ENCODE data around the gene EZH2.

DNA sequence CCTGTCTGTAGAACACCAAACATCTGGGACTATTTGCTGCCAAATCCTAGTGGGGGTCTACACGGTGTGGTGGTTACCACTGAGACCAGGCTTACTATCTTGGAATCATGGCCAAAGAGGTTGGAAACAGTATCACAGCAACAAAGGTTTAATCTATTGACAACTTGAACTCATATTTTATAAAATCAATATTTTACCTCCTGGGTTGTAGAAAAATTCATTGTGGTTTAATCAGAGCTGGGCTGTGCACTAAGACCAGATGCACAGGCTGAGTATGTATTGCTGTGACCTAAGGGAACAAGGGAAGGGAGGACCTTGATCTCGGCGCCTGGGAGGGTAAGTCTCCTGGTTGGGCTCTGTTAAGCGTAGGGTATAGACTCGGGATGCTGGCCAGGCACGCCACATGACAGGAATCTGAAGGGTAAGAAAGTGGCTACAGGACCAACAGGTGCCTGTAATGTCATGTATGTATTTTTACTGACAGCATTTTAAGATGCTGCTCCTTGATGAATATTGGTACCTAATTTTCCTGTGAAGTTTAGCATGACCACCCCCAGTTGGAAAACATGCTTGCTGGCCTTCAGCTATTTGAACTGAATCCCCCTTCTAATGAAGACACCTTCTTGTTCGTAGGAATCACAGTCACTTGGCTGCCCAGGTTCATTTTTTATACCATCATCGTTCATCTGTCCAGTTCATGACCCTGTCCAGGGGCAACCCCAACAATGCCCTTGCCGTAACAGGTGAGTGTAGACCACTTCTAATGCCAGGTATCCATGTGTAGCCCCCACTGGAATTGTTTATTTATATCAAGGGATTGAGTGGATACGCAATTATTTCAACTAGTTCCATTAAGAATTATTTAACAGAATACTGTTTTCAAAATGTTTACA, 79.5 kb downstream of the EZH2 start:
- TF ChIP-seq, protein P1, sequence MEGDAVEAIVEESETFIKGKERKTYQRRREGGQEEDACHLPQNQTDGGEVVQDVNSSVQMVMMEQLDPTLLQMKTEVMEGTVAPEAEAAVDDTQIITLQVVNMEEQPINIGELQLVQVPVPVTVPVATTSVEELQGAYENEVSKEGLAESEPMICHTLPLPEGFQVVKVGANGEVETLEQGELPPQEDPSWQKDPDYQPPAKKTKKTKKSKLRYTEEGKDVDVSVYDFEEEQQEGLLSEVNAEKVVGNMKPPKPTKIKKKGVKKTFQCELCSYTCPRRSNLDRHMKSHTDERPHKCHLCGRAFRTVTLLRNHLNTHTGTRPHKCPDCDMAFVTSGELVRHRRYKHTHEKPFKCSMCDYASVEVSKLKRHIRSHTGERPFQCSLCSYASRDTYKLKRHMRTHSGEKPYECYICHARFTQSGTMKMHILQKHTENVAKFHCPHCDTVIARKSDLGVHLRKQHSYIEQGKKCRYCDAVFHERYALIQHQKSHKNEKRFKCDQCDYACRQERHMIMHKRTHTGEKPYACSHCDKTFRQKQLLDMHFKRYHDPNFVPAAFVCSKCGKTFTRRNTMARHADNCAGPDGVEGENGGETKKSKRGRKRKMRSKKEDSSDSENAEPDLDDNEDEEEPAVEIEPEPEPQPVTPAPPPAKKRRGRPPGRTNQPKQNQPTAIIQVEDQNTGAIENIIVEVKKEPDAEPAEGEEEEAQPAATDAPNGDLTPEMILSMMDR (IDR thresholded peaks at IDR 0.05), result no peak
- no peak for TF ChIP-seq POLR2A (IDR thresholded peaks at IDR 0.05)

All from heart left ventricle (tissue), 13 donors.